GM18498 (cell line): ENCODE results near the gene PLA2G6.

Experiments used
- ATAC-seq: cut with Tn5 transposase; IDR thresholded peaks from one replicate; pipeline ENCODE4 v1.9.1; 2021; ENCODE audit warnings: mild to moderate bottlenecking, moderate library complexity; ENCODE audit not compliant: unreplicated experiment

PLA2G6 gene

GRCh38 chr22:38214302-38215056 is 32.8 kb upstream of the PLA2G6 start:
- no peak for ATAC-seq

GRCh38 chr22:38213990-38214301 is 32.3 kb upstream of the PLA2G6 start:
- ATAC-seq: no peak

GRCh38 chr22:38213319-38213989 is 31.8 kb upstream of the PLA2G6 start:
- ATAC-seq: no peak

GRCh38 chr22:38212442-38212841 is 30.8 kb upstream of the PLA2G6 start:
- ATAC-seq: no peak

- ATAC-seq: no peak
Measured at GRCh38 chr22:38211556-38211955, 29.9 kb upstream of the PLA2G6 start.

- no peak for ATAC-seq
Measured at GRCh38 chr22:38208551-38208968, 26.9 kb upstream of the PLA2G6 start.

GRCh38 chr22:38207898-38208432 is 26.3 kb upstream of the PLA2G6 start:
- no peak for ATAC-seq

- ATAC-seq: no peak
Measured at GRCh38 chr22:38205261-38206128, 23.9 kb upstream of the PLA2G6 start.

- no peak for ATAC-seq
Measured at GRCh38 chr22:38204784-38205183, 23.2 kb upstream of the PLA2G6 start.

- ATAC-seq: no peak
Measured at GRCh38 chr22:38203855-38204514, 22.4 kb upstream of the PLA2G6 start.

- no peak for ATAC-seq
Measured at GRCh38 chr22:38203090-38203810, 21.6 kb upstream of the PLA2G6 start.

GRCh38 chr22:38202437-38203089 is 20.9 kb upstream of the PLA2G6 start:
- peak; percentile 27 for ATAC-seq

- peak; percentile 61 for ATAC-seq
Measured at GRCh38 chr22:38201711-38202436, 20.2 kb upstream of the PLA2G6 start, which contains the start of gene MAFF. TSS of gene MAFF (plus strand) at chr22:38201994. CDS start at chr22:38213854, 11,860 bp downstream.

GRCh38 chr22:38201371-38201710 is 19.7 kb upstream of the PLA2G6 start:
- no peak for ATAC-seq

GRCh38 chr22:38199826-38200559 is 18.4 kb upstream of the PLA2G6 start:
- ATAC-seq: no peak

GRCh38 chr22:38196791-38197419 is 15.3 kb upstream of the PLA2G6 start:
- ATAC-seq: no peak

GRCh38 chr22:38193580-38193979 is 11.9 kb upstream of the PLA2G6 start:
- ATAC-seq: no peak

GRCh38 chr22:38192475-38192863 is 10.8 kb upstream of the PLA2G6 start:
- ATAC-seq: no peak
